Kidney epithelial cell (primary cell): Measurements from ENCODE around the gene STIP1. TPM values are rescaled to one million over a fixed set of nuclear protein-coding genes. Genes with fewer than 3 reads are reported as not detected.

Source experiments
- DNase-seq: peaks from one replicate; pipeline ENCODE4 v3.0.0-alpha.2; 2010; ENCODE audit warnings: low read depth
- H3K27me3 ChIP-seq: 2 replicates; pipeline ENCODE4 v1.6.0; 2011; ENCODE audit warnings: low read length; ENCODE audit not compliant: control insufficient read depth, insufficient read depth
- H3K36me3 ChIP-seq: 2 replicates; pipeline ENCODE4 v1.5.1; 2011; ENCODE audit warnings: low read length; ENCODE audit not compliant: control insufficient read depth, insufficient read depth
- H3K4me3 ChIP-seq: 2 replicates; pipeline ENCODE4 v1.5.1; 2011; ENCODE audit warnings: low read depth, mild to moderate bottlenecking, control low read depth, low read length
- total RNA-seq: library from RNA; depleted of rRNA; stranded (reverse); fragments of >200 nt; gene quantifications from 2 replicates; pipeline ENCODE4 v1.2.3, GENCODE V29; 2015
- TF ChIP-seq, protein P1 (sequence below): IDR thresholded peaks from 2 replicates; pipeline ENCODE4 v1.5.1; 2011; ENCODE audit warnings: mild to moderate bottlenecking, moderate library complexity, low read length, control low read depth, inconsistent platforms; ENCODE audit not compliant: insufficient read depth, poor library complexity, severe bottlenecking

Gene STIP1
- total RNA-seq, 1 donor from 2014 or later: 138 TPM

DNA sequence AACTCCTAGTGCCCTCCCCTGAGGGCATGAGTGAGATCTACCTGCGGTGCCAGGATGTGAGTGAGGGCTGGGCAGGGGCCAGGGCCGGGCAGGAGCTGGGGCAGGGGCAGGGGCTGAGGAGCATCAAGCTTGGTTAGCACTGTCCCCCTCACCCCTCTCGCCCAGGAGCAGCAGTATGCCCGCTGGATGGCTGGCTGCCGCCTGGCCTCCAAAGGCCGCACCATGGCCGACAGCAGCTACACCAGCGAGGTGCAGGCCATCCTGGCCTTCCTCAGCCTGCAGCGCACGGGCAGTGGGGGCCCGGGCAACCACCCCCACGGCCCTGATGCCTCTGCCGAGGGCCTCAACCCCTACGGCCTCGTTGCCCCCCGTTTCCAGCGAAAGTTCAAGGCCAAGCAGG lies 34.3 kb downstream of the STIP1 start:
- Histone ChIP-seq H3K27me3 (no peaks in the 10 kb centered on the region), H3K36me3 (peaks cover 1% of the 10 kb centered on the region), H3K4me3 (no peak overlapping the region)
- no peak for DNase-seq
- TF ChIP-seq, protein P1, sequence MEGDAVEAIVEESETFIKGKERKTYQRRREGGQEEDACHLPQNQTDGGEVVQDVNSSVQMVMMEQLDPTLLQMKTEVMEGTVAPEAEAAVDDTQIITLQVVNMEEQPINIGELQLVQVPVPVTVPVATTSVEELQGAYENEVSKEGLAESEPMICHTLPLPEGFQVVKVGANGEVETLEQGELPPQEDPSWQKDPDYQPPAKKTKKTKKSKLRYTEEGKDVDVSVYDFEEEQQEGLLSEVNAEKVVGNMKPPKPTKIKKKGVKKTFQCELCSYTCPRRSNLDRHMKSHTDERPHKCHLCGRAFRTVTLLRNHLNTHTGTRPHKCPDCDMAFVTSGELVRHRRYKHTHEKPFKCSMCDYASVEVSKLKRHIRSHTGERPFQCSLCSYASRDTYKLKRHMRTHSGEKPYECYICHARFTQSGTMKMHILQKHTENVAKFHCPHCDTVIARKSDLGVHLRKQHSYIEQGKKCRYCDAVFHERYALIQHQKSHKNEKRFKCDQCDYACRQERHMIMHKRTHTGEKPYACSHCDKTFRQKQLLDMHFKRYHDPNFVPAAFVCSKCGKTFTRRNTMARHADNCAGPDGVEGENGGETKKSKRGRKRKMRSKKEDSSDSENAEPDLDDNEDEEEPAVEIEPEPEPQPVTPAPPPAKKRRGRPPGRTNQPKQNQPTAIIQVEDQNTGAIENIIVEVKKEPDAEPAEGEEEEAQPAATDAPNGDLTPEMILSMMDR: no peak

DNA sequence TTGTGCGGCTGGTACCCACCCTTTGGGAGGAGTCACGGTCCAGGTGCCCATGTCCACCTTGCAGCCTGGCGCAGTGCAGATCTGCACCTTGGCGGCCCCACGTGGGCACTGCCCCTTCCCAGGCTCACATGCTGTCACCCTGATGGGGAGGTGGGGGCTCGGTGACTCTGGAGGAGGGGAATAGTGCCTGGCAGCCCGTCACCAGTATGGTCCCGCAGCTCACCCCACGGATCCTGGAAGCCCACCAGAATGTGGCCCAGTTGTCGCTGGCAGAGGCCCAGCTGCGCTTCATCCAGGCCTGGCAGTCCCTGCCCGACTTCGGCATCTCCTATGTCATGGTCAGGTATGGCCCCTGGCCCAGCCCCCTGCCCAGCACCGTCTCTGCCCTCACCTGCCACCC lies 34.8 kb downstream of the STIP1 start:
- H3K27me3 ChIP-seq: no peaks in the 10 kb centered on the region
- no peak for DNase-seq
- H3K4me3 ChIP-seq: no peak overlapping the region
- peaks cover 1% of the 10 kb centered on the region for H3K36me3 ChIP-seq
- TF ChIP-seq, protein P1: no peak

DNA sequence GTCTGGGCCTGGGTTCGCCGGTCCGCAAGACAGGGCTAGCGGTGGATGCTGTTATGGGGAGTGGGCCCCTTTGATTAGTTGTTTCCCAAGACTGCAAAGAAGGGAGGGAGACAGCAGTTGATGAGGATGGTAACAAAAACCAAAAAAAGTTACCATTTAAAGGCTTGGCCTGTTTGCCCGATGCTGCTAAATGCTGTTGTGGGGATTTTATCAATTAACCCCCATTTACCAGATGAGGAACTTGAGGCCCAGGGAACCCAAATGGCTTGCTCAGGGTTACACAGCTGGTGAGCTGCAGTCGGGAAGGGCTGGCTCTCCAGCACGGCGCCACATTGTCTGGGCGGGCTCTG lies 36.7 kb downstream of the STIP1 start:
- H3K36me3 ChIP-seq: peaks cover 1% of the 10 kb centered on the region
- TF ChIP-seq, protein P1: no peak
- no peak overlapping the region for H3K4me3 ChIP-seq
- no peaks in the 10 kb centered on the region for H3K27me3 ChIP-seq
- DNase-seq: no peak

DNA sequence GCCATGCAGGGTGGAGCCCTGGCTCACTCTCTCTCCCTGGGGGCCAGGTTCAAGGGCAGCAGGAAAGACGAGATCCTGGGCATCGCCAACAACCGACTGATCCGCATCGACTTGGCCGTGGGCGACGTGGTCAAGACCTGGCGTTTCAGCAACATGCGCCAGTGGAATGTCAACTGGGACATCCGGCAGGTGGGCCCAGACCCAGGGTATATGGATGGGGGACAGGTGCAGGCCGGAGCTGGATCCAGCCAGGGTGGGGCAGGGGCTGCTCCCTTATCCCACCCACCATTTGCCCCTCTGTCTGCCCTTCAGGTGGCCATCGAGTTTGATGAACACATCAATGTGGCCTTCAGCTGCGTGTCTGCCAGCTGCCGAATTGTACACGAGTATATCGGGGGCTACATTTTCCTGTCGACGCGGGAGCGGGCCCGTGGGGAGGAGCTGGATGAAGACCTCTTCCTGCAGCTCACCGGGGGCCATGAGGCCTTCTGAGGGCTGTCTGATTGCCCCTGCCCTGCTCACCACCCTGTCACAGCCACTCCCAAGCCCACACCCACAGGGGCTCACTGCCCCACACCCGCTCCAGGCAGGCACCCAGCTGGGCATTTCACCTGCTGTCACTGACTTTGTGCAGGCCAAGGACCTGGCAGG lies 37.2 kb downstream of the STIP1 start:
- Histone ChIP-seq H3K27me3 (no peaks in the 10 kb centered on the region), H3K4me3 (no peak overlapping the region), H3K36me3 (peaks cover 1% of the 10 kb centered on the region)
- TF ChIP-seq, protein P1: no peak
- DNase-seq: no peak

DNA sequence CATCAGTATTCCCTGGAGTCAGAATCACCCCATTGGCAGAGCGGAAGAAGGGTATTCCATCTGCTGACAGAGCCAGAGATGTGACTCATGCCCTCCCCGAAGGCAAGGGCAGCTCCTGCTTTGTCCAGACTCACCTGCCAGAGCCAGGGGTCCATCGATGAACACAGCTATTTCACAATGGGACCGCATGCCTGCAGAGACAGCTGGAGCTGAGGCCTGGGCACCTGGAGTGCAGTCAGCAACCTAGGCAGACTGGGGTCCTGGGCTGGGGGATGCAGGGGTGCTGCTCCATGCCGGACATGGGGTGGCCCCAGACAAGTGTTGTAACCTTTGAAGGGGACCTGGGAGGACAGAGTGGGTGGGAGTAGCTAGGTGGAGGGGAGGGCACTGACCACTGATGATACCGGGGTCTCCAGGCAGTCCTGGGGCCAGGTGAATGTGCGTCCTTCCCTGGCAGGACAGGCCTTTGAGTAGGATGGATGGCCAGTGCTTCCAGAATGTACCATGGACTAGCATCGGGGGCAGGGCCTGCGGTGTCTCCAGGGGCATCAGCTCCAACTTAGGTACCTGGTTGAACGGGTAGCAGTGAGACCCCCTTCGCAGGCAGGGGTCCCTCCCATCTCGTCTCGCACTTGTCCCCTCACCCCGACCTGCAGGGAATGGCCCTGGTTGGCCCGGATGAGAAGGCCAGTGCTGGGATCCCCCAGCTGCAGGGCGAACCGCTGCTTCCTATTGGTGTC lies 38.4 kb downstream of the STIP1 start:
- TF ChIP-seq, protein P1: no peak
- Histone ChIP-seq H3K4me3 (no peak overlapping the region), H3K36me3 (peaks cover 1% of the 10 kb centered on the region), H3K27me3 (no peaks in the 10 kb centered on the region)
- no peak for DNase-seq
